Ovary (tissue), 3 donors: ENCODE data around the gene ACTN1.

Experiments
- EP300 ChIP-seq: sonication (generic); formaldehyde crosslinking; IDR thresholded peaks from one replicate; pipeline ENCODE4 v1.6.1; 2017; ENCODE audit warnings: antibody characterized with exemption
- POLR2A ChIP-seq: fragments of 450-650 bp; IDR thresholded peaks from one replicate; pipeline ENCODE4 v1.6.1; 2017; ENCODE audit warnings: antibody characterized with exemption, mild to moderate bottlenecking, moderate library complexity
- TF ChIP-seq, protein P1 (sequence below), 3 donors: fragments of 450-650 bp in 2 of 3; fragments of 200-600 bp in 1 of 3; IDR thresholded peaks; one replicate each; pipeline versions ENCODE4 v1.5.1 to v1.8.0; 2016 to 2022; ENCODE audit warnings: antibody characterized with exemption in 3 of 3, mild to moderate bottlenecking in 1 of 3
- donor health status: DM: no; HTN: no; CAD: no.

DNA sequence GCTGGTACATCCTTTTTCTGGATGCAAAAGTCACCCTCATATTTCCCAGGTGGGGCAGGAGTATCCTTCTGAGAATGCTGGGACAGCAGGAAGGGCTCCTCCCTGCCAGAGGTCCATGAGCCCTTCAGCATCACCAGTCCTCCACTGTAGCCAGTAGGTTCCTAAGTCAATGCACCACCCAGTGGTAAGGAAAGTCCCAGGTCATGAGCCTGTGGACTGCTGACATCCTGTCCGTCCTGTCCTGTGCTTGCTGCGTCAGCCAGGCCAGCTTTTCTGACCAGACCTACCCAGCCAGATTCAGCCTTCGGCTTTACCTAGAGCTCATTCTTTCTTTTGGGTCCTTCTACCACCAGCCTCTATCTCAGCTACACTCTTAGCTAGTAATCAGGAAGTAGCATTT, 23.0 kb upstream of the ACTN1 start:
- TF ChIP-seq, protein P1, sequence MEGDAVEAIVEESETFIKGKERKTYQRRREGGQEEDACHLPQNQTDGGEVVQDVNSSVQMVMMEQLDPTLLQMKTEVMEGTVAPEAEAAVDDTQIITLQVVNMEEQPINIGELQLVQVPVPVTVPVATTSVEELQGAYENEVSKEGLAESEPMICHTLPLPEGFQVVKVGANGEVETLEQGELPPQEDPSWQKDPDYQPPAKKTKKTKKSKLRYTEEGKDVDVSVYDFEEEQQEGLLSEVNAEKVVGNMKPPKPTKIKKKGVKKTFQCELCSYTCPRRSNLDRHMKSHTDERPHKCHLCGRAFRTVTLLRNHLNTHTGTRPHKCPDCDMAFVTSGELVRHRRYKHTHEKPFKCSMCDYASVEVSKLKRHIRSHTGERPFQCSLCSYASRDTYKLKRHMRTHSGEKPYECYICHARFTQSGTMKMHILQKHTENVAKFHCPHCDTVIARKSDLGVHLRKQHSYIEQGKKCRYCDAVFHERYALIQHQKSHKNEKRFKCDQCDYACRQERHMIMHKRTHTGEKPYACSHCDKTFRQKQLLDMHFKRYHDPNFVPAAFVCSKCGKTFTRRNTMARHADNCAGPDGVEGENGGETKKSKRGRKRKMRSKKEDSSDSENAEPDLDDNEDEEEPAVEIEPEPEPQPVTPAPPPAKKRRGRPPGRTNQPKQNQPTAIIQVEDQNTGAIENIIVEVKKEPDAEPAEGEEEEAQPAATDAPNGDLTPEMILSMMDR (IDR thresholded peaks at IDR 0.05), result no peak
- no peak for TF ChIP-seq POLR2A
- TF ChIP-seq EP300, result no peak
